HepG2 (cell line): Measurements from ENCODE around the gene RNASE7. TPM values are rescaled to one million over a fixed set of nuclear protein-coding genes. Genes with fewer than 3 reads are reported as not detected.

ENCODE experiments used
- ARNT ChIP-seq: fragments of 450-650 bp; IDR thresholded peaks from 2 replicates; pipeline ENCODE4 v1.6.1; 2017
- BORCS8-MEF2B ChIP-seq: sonication (generic); formaldehyde crosslinking; IDR thresholded peaks from 2 replicates; pipeline ENCODE4 v1.8.0; 2022; ENCODE audit warnings: mild to moderate bottlenecking, missing genetic modification reagents
- CREB3 ChIP-seq: sonication (generic); formaldehyde crosslinking; IDR thresholded peaks from 2 replicates; pipeline ENCODE4 v1.5.0; 2020; ENCODE audit warnings: missing genetic modification reagents
- KAT2B ChIP-seq: fragments of 150-350 bp; IDR thresholded peaks from 2 replicates; pipeline ENCODE4 v1.6.1; 2014; ENCODE audit warnings: low read depth, low read length, borderline replicate concordance
- RARA ChIP-seq: IDR thresholded peaks from 2 replicates; pipeline ENCODE4 v1.6.1; 2016; ENCODE audit warnings: missing genetic modification reagents, missing compliant biosample characterization
- SMC3 ChIP-seq: IDR thresholded peaks from 2 replicates; pipeline ENCODE4 v1.6.1; 2011; ENCODE audit warnings: low read length, improper control_type of control experiment
- TP53 ChIP-seq: sonication (generic); formaldehyde crosslinking; conservative IDR thresholded peaks from 2 replicates; pipeline ENCODE4 v1.4.0; 2020; ENCODE audit warnings: missing genetic modification reagents
- WIZ ChIP-seq: sonication (generic); formaldehyde crosslinking; IDR thresholded peaks from 2 replicates; pipeline ENCODE4 v1.5.1; 2020; ENCODE audit warnings: mild to moderate bottlenecking, missing genetic modification reagents
- ZFP36 ChIP-seq: fragments of 150-350 bp; IDR thresholded peaks from 2 replicates; pipeline ENCODE4 v1.6.1; 2018; ENCODE audit warnings: borderline replicate concordance, low read length, low read depth; ENCODE audit not compliant: partially characterized antibody
- ZFP36L2 ChIP-seq: sonication (generic); formaldehyde crosslinking; IDR thresholded peaks from 2 replicates; pipeline ENCODE4 v1.4.0; 2020; ENCODE audit warnings: missing genetic modification reagents
- ZNF10 ChIP-seq: sonication (generic); formaldehyde crosslinking; IDR thresholded peaks from 2 replicates; pipeline ENCODE4 v1.4.0; 2020; ENCODE audit warnings: mild to moderate bottlenecking, low read depth, missing genetic modification reagents, borderline replicate concordance
- ZNF224 ChIP-seq: sonication (generic); formaldehyde crosslinking; IDR thresholded peaks from 2 replicates; pipeline ENCODE4 v1.5.0; 2020; ENCODE audit warnings: mild to moderate bottlenecking, missing genetic modification reagents
- ZNF276 ChIP-seq: sonication (generic); formaldehyde crosslinking; IDR thresholded peaks from 2 replicates; pipeline ENCODE4 v1.4.0; 2020; ENCODE audit warnings: mild to moderate bottlenecking, low read depth, missing genetic modification reagents
- ZNF343 ChIP-seq: sonication (generic); formaldehyde crosslinking; IDR thresholded peaks from 2 replicates; pipeline ENCODE4 v1.4.0; 2020; ENCODE audit warnings: mild to moderate bottlenecking, missing genetic modification reagents
- ZNF44 ChIP-seq: sonication (generic); formaldehyde crosslinking; IDR thresholded peaks from 2 replicates; pipeline ENCODE4 v1.5.1; 2020; ENCODE audit warnings: mild to moderate bottlenecking, missing genetic modification reagents
- polyA plus RNA-seq, 8 experiments: library from polyadenylated mRNA; depleted of rRNA in 3 of 8; stranded (reverse) in 7 of 8; unstranded in 1 of 8; fragments of >200 nt; fragmentation: Illumina TruSeq in 4 of 8; extraction: Trizol in 4 of 8; gene quantifications; 2 replicates each; pipeline versions ENCODE4 v1.2.1 to v1.2.3, GENCODE V29; 2011 to 2016; ENCODE audit warnings: low read depth in 4 of 8, missing spikeins in 1 of 8, mixed read lengths in 1 of 8; ENCODE audit not compliant: insufficient read depth in 1 of 8
- total RNA-seq, 5 experiments: library from RNA; depleted of rRNA; stranded (reverse); fragments of >200 nt; fragmentation: Illumina TruSeq; extraction: Trizol; gene quantifications; 2 replicates each; pipeline ENCODE4 v1.2.3, GENCODE V29; 2016; ENCODE audit warnings: low read depth in 1 of 5

Gene RNASE7
- total and polyA plus RNA-seq, 2 of the 13 experiments (the other 11 are each of a cell fraction or from before 2014, with no cell fraction given): 0.04 TPM; not detected in 1

- no peak for TF ChIP-seq KAT2B
- no peak for TF ChIP-seq ZFP36
- TF ChIP-seq SMC3: peak; percentile 18
- no peak for TF ChIP-seq ZNF44
- TF ChIP-seq ZNF343: no peak
- no peak for TF ChIP-seq ZFP36L2 (CRISPR knock-in tag)
- TF ChIP-seq WIZ (CRISPR knock-in tag): no peak
- TF ChIP-seq ZNF10 (CRISPR knock-in tag): no peak
- no peak for TF ChIP-seq ZNF224
- TF ChIP-seq RARA: peak; percentile 91
- TF ChIP-seq CREB3 (CRISPR knock-in tag): no peak
- TF ChIP-seq TP53 (CRISPR knock-in tag): no peak
- TF ChIP-seq BORCS8-MEF2B: 0 out of 2 replicates have a peak, but pooled peaks have one; percentile 64
- TF ChIP-seq ZNF276 (CRISPR knock-in tag): no peak
- TF ChIP-seq ARNT: no peak
- TF ChIP-seq, all 625 proteins: peak for 281
These were observed 12.1 kb downstream of the RNASE7 start (continued) for GRCh38 chr14:21054123-21054767.
